OCI-LY3 (cell line): Measurements from ENCODE around the gene PARK7.

Experiments
- H2AFZ ChIP-seq: fragments of 200-600, 300-600 bp; shearing (Covaris generic); 2 replicates; pipeline ENCODE4 v1.6.0; 2014; ENCODE audit warnings: antibody characterized with exemption, low read depth, low read length
- H3K27ac ChIP-seq: fragments of 200-600, 300-600 bp; sonication (generic); 2 replicates; pipeline ENCODE4 v1.5.1; 2014; ENCODE audit warnings: mild to moderate bottlenecking, low read length, moderate library complexity, mixed read lengths
- H3K27me3 ChIP-seq: fragments of 200-600, 300-600 bp; sonication (generic); 2 replicates; pipeline ENCODE4 v1.6.1; 2014; ENCODE audit warnings: low read depth, low read length, mixed read lengths
- H3K36me3 ChIP-seq: fragments of 200-600, 300-600 bp; sonication (generic); replicated peaks from 2 replicates; pipeline ENCODE3; 2014; ENCODE audit warnings: low read depth, low read length, mixed read lengths
- H3K4me1 ChIP-seq: fragments of 300-600, 200-600 bp; sonication (generic); 2 replicates; pipeline ENCODE4 v1.6.1; 2014; ENCODE audit warnings: low read length, mixed read lengths
- H3K4me2 ChIP-seq: fragments of 200-600, 300-600 bp; sonication (generic); 2 replicates; pipeline ENCODE4 v1.6.1; 2014; ENCODE audit warnings: low read length, mixed read lengths
- H3K4me3 ChIP-seq: fragments of 300-600, 200-600 bp; sonication (generic); 2 replicates; pipeline ENCODE4 v1.5.1; 2014; ENCODE audit warnings: antibody characterized with exemption, mild to moderate bottlenecking, low read length, moderate library complexity
- H3K79me2 ChIP-seq: fragments of 300-600, 200-600 bp; shearing (Covaris generic); 2 replicates; pipeline ENCODE4 v1.6.1; 2014; ENCODE audit warnings: mild to moderate bottlenecking, low read length, mixed read lengths
- H3K9ac ChIP-seq: fragments of 300-600, 200-600 bp; shearing (Covaris generic); 2 replicates; pipeline ENCODE4 v1.6.0; 2014; ENCODE audit warnings: mild to moderate bottlenecking, low read length, moderate library complexity
- H3K9me3 ChIP-seq: fragments of 200-600, 300-600 bp; shearing (Covaris generic); 2 replicates; pipeline ENCODE4 v1.6.1; 2014; ENCODE audit warnings: low read length, mixed read lengths; ENCODE audit not compliant: insufficient read depth
- H4K20me1 ChIP-seq: fragments of 200-600, 300-600 bp; sonication (generic); 2 replicates; pipeline ENCODE4 v1.6.1; 2016; ENCODE audit warnings: low read length, mixed read lengths; ENCODE audit not compliant: insufficient read depth
- EZH2phosphoT487 ChIP-seq: fragments of 200-600 bp; shearing (Covaris generic); IDR thresholded peaks from 2 replicates; pipeline ENCODE4 v1.6.1; 2018; ENCODE audit warnings: antibody characterized with exemption, mixed run types, low read depth
- TF ChIP-seq, protein P1 (sequence below): fragments of 200-600, 300-600 bp; sonication (generic); IDR thresholded peaks from 2 replicates; pipeline ENCODE4 v1.5.1; 2014; ENCODE audit warnings: antibody characterized with exemption, low read length, low read depth

The PARK7 gene

DNA sequence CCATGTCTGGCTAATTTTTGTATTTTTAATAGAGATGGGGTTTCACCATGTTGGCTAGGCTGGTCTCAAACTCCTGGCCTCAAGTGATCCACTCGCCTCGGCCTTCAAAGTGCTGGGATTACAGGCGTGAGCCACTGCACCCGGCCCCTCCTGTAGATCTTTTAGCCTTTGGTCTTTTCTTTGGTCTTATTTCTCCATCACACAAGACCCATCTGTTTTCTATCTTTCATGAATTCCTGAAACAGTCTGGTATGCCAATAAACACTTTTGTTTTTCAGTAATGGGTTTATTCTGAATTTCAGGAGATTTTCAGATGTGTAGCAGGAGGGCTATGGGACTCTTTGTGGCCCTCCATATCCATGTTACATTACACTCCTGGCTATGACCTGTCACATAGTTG, 41.4 kb downstream of the PARK7 start:
- Histone ChIP-seq H2AFZ (no peak overlapping the region), H3K9ac (no peak overlapping the region), H3K27ac (no peak overlapping the region), H3K4me3 (no peak overlapping the region), H3K36me3 (no peaks in the 10 kb centered on the region), H3K79me2 (no peaks in the 10 kb centered on the region), H3K4me2 (no peak overlapping the region), H4K20me1 (no peaks in the 10 kb centered on the region), H3K9me3 (no peaks in the 10 kb centered on the region), H3K27me3 (no peaks in the 10 kb centered on the region), H3K4me1 (no peaks in the 10 kb centered on the region)
- no peak for TF ChIP-seq EZH2phosphoT487
- TF ChIP-seq, protein P1, sequence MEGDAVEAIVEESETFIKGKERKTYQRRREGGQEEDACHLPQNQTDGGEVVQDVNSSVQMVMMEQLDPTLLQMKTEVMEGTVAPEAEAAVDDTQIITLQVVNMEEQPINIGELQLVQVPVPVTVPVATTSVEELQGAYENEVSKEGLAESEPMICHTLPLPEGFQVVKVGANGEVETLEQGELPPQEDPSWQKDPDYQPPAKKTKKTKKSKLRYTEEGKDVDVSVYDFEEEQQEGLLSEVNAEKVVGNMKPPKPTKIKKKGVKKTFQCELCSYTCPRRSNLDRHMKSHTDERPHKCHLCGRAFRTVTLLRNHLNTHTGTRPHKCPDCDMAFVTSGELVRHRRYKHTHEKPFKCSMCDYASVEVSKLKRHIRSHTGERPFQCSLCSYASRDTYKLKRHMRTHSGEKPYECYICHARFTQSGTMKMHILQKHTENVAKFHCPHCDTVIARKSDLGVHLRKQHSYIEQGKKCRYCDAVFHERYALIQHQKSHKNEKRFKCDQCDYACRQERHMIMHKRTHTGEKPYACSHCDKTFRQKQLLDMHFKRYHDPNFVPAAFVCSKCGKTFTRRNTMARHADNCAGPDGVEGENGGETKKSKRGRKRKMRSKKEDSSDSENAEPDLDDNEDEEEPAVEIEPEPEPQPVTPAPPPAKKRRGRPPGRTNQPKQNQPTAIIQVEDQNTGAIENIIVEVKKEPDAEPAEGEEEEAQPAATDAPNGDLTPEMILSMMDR = no peak

DNA sequence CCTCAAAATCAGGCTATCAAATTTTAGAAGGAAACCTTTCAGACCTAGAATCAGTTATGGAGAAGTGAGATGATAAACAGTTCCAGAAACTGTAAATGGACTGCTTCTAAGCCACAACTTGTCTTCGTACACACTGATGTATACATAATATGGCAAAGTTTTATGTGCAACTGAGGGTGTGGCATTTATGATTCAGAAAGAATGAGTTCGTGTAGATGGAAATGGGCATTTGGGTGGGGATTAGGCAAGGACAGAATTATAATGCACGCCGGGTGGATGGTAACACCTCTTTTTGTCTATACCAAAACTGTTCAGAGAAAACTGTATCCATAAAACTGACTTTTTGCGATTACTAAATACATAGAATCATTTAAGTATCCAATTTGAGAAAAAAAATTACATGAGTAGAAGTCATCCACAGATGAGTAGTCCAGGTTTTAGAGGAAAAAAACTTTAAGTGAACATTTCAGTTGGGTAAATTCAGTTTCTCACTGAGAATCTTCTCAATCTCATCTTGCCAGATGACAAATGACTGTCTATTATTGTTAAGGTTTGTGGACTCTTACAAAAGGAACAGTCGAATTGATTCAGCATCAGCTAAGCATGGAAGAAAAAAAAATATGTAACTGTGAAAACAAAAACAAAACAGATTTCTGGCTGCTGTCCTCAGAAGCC, 42.1 kb downstream of the PARK7 start:
- Histone ChIP-seq H3K27me3 (no peaks in the 10 kb centered on the region), H3K79me2 (no peaks in the 10 kb centered on the region), H3K4me3 (no peak overlapping the region), H3K4me1 (no peaks in the 10 kb centered on the region), H3K36me3 (no peaks in the 10 kb centered on the region), H3K4me2 (no peak overlapping the region), H2AFZ (no peak overlapping the region), H3K9ac (no peak overlapping the region), H3K27ac (no peak overlapping the region), H3K9me3 (no peaks in the 10 kb centered on the region), H4K20me1 (no peaks in the 10 kb centered on the region)
- TF ChIP-seq, protein P1 = no peak
- TF ChIP-seq EZH2phosphoT487 = no peak

DNA sequence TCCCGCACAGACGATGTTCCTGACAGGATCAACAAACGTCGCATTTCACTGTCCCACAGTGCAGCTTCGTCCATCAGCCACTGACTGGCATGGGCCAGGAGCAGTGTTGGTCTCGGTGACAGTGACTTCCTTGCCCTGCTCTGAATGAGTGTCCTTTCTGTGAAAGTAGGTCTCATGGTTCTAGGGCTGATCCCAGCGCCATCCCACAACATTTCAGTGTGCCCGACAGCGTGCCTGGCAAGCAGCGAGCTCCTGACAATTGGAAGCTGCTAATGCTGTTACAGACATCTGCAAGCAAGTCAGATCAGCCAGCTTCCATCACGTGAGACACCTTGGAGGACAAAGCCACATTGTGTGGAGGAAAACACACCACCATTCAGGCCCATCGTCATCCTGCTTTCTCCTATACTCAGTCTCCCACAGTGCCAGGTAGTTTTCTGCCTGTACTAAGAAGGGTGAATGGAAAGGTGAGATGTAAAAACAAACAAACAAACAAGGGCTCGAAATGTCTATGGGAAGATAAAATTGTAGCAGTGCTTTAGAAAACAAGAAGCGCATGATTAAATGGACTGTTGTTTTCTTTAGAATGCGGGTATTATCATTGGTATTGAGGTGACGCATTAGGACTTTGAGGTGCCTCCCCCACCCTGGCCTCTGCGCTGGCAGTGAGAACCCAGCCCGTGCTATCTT, 42.7 kb downstream of the PARK7 start:
- Histone ChIP-seq H3K27ac (no peak overlapping the region), H3K4me2 (no peak overlapping the region), H3K36me3 (no peaks in the 10 kb centered on the region), H3K27me3 (no peaks in the 10 kb centered on the region), H4K20me1 (no peaks in the 10 kb centered on the region), H3K79me2 (no peaks in the 10 kb centered on the region), H2AFZ (no peak overlapping the region), H3K4me1 (no peaks in the 10 kb centered on the region), H3K9me3 (no peaks in the 10 kb centered on the region), H3K4me3 (no peak overlapping the region), H3K9ac (no peak overlapping the region)
- no peak for TF ChIP-seq EZH2phosphoT487
- TF ChIP-seq, protein P1 = no peak

DNA sequence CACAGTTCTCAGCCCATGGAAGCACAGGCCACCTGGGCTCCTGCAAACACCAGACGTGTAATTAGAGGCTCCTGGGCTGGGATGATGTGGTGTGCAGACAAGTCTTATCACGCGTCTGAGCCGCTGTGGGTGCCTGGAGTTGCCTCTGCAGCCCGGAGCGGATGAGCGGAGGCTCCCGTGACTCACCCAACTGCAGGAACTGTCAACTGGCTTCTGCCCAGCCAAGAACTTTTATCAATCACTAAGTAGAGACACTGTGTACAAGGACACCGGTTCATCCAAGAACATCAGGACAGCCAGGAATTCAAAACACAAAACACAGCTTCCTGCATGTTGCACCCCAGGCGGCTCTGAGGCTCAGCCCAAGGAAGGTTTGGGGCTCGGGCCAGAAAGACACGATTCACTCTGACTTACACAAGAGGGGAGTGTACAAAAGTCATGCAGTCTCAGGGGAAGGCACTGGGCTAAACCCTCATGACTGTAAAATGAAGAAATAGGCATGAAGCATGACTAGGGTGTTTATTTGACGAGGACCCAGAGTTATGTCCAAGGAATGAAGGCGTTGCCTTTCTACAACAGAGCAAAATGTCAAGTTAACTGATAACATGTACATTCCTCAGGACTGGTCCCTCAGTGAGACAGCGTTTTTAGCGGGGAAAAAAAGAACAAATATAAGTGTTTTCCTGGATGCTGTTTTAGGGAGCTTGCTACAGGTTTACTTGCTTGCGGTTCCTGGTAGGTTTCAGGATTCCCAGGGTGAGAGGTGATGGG, 43.5 kb downstream of the PARK7 start:
- Histone ChIP-seq H4K20me1 (no peaks in the 10 kb centered on the region), H3K79me2 (no peaks in the 10 kb centered on the region), H2AFZ (no peak overlapping the region), H3K27me3 (no peaks in the 10 kb centered on the region), H3K27ac (no peak overlapping the region), H3K9ac (no peak overlapping the region), H3K9me3 (no peaks in the 10 kb centered on the region), H3K4me2 (no peak overlapping the region), H3K36me3 (no peaks in the 10 kb centered on the region), H3K4me3 (no peak overlapping the region), H3K4me1 (no peaks in the 10 kb centered on the region)
- TF ChIP-seq, protein P1 = no peak
- TF ChIP-seq EZH2phosphoT487 = no peak
